Ecto neural progenitor cell (in vitro differentiated cells): Measurements from ENCODE around the gene DUSP7.
"Not testable (repeated sequence)": the region's sequence is repeated elsewhere in the genome, so short reads cannot be mapped to it uniquely, and the experiment has no call there.

ENCODE experiments used
- DNase-seq: peaks from one replicate; pipeline ENCODE4 v3.0.0-alpha.2; 2018; ENCODE audit warnings: low spot score

DUSP7 gene

GRCh38 chr3:52047295-52047960, 8.9 kb downstream of the DUSP7 start:
- DNase-seq, result no peak

- no peak for DNase-seq
Measured at GRCh38 chr3:52046902-52047239, 9.5 kb downstream of the DUSP7 start.

GRCh38 chr3:52046186-52046901, 10.0 kb downstream of the DUSP7 start:
- no peak for DNase-seq

- DNase-seq, result no peak
Measured at GRCh38 chr3:52044869-52045619, 11.3 kb downstream of the DUSP7 start.

- DNase-seq, result no peak
Measured at GRCh38 chr3:52043750-52044149, 12.6 kb downstream of the DUSP7 start.

- DNase-seq, result not testable (repeated sequence)
Measured at GRCh38 chr3:52043039-52043438, 13.3 kb downstream of the DUSP7 start.

GRCh38 chr3:52041118-52041731, 15.1 kb downstream of the DUSP7 start:
- no peak for DNase-seq

GRCh38 chr3:52040600-52040999, 15.8 kb downstream of the DUSP7 start:
- no peak for DNase-seq

GRCh38 chr3:52039846-52040245, 16.5 kb downstream of the DUSP7 start:
- no peak for DNase-seq

- no peak for DNase-seq
Measured at GRCh38 chr3:52039426-52039825, 16.9 kb downstream of the DUSP7 start.

- no peak for DNase-seq
Measured at GRCh38 chr3:52038227-52038626, 18.1 kb downstream of the DUSP7 start.

GRCh38 chr3:52037291-52037690, 19.1 kb downstream of the DUSP7 start:
- DNase-seq, result no peak

- DNase-seq, result no peak
Measured at GRCh38 chr3:52036829-52037228, 19.5 kb downstream of the DUSP7 start.

GRCh38 chr3:52036222-52036694, 20.1 kb downstream of the DUSP7 start:
- no peak for DNase-seq

GRCh38 chr3:52034651-52035050, 21.7 kb downstream of the DUSP7 start:
- no peak for DNase-seq

- no peak for DNase-seq
Measured at GRCh38 chr3:52034212-52034611, 22.2 kb downstream of the DUSP7 start.

- DNase-seq, result not testable (repeated sequence)
Measured at GRCh38 chr3:52033748-52034147, 22.6 kb downstream of the DUSP7 start.

GRCh38 chr3:52032702-52033408, 23.5 kb downstream of the DUSP7 start:
- DNase-seq, result no peak

- DNase-seq, result no peak
Measured at GRCh38 chr3:52031896-52032295, 24.5 kb downstream of the DUSP7 start.

GRCh38 chr3:52030714-52031310, 25.6 kb downstream of the DUSP7 start:
- DNase-seq, result no peak

- DNase-seq, result no peak
Measured at GRCh38 chr3:52029535-52029934, 26.8 kb downstream of the DUSP7 start.

GRCh38 chr3:52029053-52029452, 27.3 kb downstream of the DUSP7 start:
- no peak for DNase-seq
